ENCODE measurements around the gene CHD1. TPM values are rescaled to one million over a fixed set of nuclear protein-coding genes. Genes with fewer than 3 reads are reported as not detected.

CHD1 gene
- total RNA-seq, 1 donor from 2014 or later: 53.5 TPM

GRCh38 chr5:98813755-98814154 lies 115.1 kb downstream of the CHD1 start:
- no peak for DNase-seq (ENCODE audit: low spot score)

- no peak for DNase-seq (ENCODE audit: low spot score)
These were observed 118.6 kb downstream of the CHD1 start for GRCh38 chr5:98810206-98810605.

- no peak for DNase-seq (ENCODE audit: low spot score)
These were observed 121.0 kb downstream of the CHD1 start for GRCh38 chr5:98807806-98808205.

DNA sequence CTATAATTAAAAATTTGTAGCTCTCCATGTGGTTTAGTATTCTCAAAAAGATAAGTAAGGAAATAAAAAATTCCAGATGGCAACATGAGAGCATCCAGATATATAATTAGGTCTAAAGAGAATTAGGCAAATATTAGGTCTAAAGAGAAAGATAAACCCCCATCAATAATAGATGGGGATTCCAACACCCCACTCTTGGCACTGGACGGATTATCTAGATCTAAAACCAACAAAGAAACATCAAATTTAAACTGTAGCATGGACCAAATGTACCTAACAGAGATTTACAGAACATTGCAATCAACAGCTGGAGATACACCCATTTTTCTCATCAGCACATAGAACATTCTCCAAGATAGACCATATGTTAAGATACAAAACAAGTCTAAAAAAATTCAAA lies 123.7 kb downstream of the CHD1 start:
- no peak for DNase-seq (ENCODE audit: low spot score)

GRCh38 chr5:98804066-98804465 lies 124.7 kb downstream of the CHD1 start:
- DNase-seq (ENCODE audit: low spot score): no peak

Other genes starting within 250 kb of the CHD1 start
- gene RGMB, start 155.3 kb downstream of the CHD1 start, total RNA-seq: 20.0 TPM

All from ureter (tissue), 1 donor.